Activated CD4-positive, alpha-beta T cell treated with anti-CD3 and anti-CD28 coated beads, Interleukin-2, amount 50 U/mL, for 1 hour (primary cell): ENCODE measurements around the gene TUSC2.

Source experiments
- DNase-seq: peaks from one replicate; pipeline ENCODE4 v3.0.0-alpha.2; 2020

Gene TUSC2

GRCh38 chr3:50354186-50354764 is 26.3 kb upstream of the TUSC2 start:
- DNase-seq = no peak

- no peak for DNase-seq
These were observed 25.4 kb upstream of the TUSC2 start for GRCh38 chr3:50353245-50354004.

GRCh38 chr3:50352781-50353180 is 24.8 kb upstream of the TUSC2 start:
- no peak for DNase-seq

- no peak for DNase-seq
These were observed 23.3 kb upstream of the TUSC2 start for GRCh38 chr3:50351323-50351697.

GRCh38 chr3:50350527-50351322 is 22.7 kb upstream of the TUSC2 start, which contains the start of the genes CYB561D2 and NPRL2:
TSS of gene CYB561D2 (plus strand) at chr3:50350862. CDS start at chr3:50351434, 572 bp downstream.
TSS of gene NPRL2 (minus strand) at chr3:50350775. CDS start at chr3:50350652, 123 bp downstream.
- peak; percentile 99 for DNase-seq

GRCh38 chr3:50350213-50350526 is 22.1 kb upstream of the TUSC2 start:
- no peak for DNase-seq

GRCh38 chr3:50347187-50347813 is 19.3 kb upstream of the TUSC2 start:
- peak; percentile 73 for DNase-seq

GRCh38 chr3:50345586-50346234 is 17.7 kb upstream of the TUSC2 start, which contains the start of gene ZMYND10:
TSS of gene ZMYND10 (minus strand) at chr3:50345732. CDS start at chr3:50345579, 153 bp downstream.
- peak; percentile 74 for DNase-seq

GRCh38 chr3:50345008-50345407 is 17.0 kb upstream of the TUSC2 start:
- no peak for DNase-seq

GRCh38 chr3:50342813-50343633 is 15.0 kb upstream of the TUSC2 start:
- DNase-seq = no peak

GRCh38 chr3:50341996-50342650 is 14.1 kb upstream of the TUSC2 start:
- DNase-seq = no peak

GRCh38 chr3:50341537-50341936 is 13.5 kb upstream of the TUSC2 start:
- DNase-seq = no peak

GRCh38 chr3:50340448-50341329 is 12.7 kb upstream of the TUSC2 start, which contains the start of gene RASSF1:
TSS of gene RASSF1 (minus strand) at chr3:50340836. CDS start at chr3:50340805, 31 bp downstream.
- peak; percentile 57 for DNase-seq

GRCh38 chr3:50340147-50340447 is 12.1 kb upstream of the TUSC2 start:
- no peak for DNase-seq

- no peak for DNase-seq
These were observed 11.6 kb upstream of the TUSC2 start for GRCh38 chr3:50339485-50340146.

GRCh38 chr3:50338965-50339364 is 10.9 kb upstream of the TUSC2 start:
- DNase-seq = no peak

- peak; percentile 89 for DNase-seq
These were observed 9.3 kb upstream of the TUSC2 start for GRCh38 chr3:50337175-50337861.

GRCh38 chr3:50336452-50337174 is 8.6 kb upstream of the TUSC2 start:
- DNase-seq = peak; percentile 56
